BE2C (cell line): ENCODE measurements around the gene WDR54.

Experiments used
- DNase-seq: peaks from one replicate; pipeline ENCODE4 v3.0.0-alpha.2; 2020
- H3K27me3 ChIP-seq: fragments of 250-450 bp; sonication (Bioruptor Pico); 2 replicates; pipeline ENCODE4 v1.5.1; 2020; ENCODE audit warnings: mild to moderate bottlenecking
- H3K36me3 ChIP-seq: fragments of 250-450 bp; sonication (Bioruptor Pico); 2 replicates; pipeline ENCODE4 v1.5.1; 2020; ENCODE audit warnings: mild to moderate bottlenecking
- H3K4me1 ChIP-seq: fragments of 250-450 bp; sonication (Bioruptor Pico); 2 replicates; pipeline ENCODE4 v1.5.1; 2020
- H3K4me3 ChIP-seq: 2 replicates; pipeline ENCODE4 v1.5.1; 2011; ENCODE audit warnings: low read depth, low read length
- H3K9me3 ChIP-seq: fragments of 250-450 bp; sonication (Bioruptor Pico); 2 replicates; pipeline ENCODE4 v1.5.1; 2020
- TF ChIP-seq, protein P1 (sequence below): IDR thresholded peaks from 2 replicates; pipeline ENCODE4 v1.5.1; 2012; ENCODE audit warnings: mild to moderate bottlenecking, low read depth, low read length

The WDR54 gene

DNA sequence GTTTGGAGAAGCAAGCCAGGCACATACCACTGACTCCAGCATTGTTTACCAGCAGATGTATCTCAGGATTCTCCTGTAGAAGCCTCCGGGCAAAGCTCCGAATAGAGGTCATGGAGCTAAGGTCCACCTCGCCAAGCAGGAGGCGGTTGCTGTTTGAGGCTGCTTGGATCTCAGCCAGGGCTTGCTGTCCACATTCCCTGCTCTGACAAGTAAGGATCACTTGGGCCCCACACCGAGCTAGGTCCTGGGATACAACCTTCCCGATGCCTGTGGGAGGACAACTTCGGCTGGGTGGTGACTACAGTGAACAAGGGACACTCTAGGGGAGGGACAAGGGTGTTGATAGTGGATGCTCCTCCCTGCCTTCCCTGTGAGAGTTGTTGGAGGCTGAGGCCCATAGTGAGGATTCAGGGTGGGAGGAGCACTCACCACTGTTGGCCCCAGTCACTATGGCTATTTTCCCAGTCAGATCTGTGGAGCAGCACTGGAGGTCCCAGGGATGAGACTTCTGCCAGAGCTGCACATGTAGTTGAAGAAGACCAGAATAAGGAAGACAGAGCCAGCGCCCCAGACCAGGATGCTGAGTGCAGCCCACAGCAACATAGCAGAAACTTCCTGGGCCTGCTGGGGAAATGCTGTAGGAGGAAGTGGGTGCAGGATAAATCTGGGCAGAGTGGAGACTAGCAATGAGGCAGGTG is 8.4 kb upstream of the WDR54 start:
- no peak for DNase-seq
- Histone ChIP-seq H3K4me3 (no peak overlapping the region), H3K36me3 (no peaks in the 10 kb centered on the region), H3K27me3 (no peaks in the 10 kb centered on the region), H3K9me3 (no peaks in the 10 kb centered on the region), H3K4me1 (no peaks in the 10 kb centered on the region)
- TF ChIP-seq, protein P1, sequence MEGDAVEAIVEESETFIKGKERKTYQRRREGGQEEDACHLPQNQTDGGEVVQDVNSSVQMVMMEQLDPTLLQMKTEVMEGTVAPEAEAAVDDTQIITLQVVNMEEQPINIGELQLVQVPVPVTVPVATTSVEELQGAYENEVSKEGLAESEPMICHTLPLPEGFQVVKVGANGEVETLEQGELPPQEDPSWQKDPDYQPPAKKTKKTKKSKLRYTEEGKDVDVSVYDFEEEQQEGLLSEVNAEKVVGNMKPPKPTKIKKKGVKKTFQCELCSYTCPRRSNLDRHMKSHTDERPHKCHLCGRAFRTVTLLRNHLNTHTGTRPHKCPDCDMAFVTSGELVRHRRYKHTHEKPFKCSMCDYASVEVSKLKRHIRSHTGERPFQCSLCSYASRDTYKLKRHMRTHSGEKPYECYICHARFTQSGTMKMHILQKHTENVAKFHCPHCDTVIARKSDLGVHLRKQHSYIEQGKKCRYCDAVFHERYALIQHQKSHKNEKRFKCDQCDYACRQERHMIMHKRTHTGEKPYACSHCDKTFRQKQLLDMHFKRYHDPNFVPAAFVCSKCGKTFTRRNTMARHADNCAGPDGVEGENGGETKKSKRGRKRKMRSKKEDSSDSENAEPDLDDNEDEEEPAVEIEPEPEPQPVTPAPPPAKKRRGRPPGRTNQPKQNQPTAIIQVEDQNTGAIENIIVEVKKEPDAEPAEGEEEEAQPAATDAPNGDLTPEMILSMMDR: no peak

DNA sequence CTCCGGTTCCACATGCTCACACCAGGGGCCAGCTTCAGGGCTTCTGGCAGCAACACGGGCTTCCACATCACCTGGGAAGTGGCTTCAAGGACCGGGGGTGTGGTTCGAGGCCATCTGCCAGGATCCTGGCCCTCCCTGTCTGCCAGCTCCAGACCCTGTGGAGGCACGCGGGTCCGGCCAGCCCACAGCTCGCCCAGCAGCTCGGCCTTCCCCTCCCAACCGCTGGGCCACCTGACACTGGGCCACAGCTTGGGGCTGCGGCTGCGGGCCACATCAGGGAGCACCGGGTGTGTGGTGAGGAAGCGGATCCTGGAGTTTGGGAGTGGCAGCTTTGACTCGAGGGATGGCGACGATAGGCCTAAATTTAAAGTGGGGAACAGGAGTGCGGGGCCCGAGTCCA is 7.1 kb upstream of the WDR54 start:
- no peaks in the 10 kb centered on the region for H3K36me3 ChIP-seq
- no peaks in the 10 kb centered on the region for H3K9me3 ChIP-seq
- H3K4me1 ChIP-seq: no peaks in the 10 kb centered on the region
- H3K4me3 ChIP-seq: no peak overlapping the region
- DNase-seq: no peak
- H3K27me3 ChIP-seq: no peaks in the 10 kb centered on the region
- TF ChIP-seq, protein P1: no peak

DNA sequence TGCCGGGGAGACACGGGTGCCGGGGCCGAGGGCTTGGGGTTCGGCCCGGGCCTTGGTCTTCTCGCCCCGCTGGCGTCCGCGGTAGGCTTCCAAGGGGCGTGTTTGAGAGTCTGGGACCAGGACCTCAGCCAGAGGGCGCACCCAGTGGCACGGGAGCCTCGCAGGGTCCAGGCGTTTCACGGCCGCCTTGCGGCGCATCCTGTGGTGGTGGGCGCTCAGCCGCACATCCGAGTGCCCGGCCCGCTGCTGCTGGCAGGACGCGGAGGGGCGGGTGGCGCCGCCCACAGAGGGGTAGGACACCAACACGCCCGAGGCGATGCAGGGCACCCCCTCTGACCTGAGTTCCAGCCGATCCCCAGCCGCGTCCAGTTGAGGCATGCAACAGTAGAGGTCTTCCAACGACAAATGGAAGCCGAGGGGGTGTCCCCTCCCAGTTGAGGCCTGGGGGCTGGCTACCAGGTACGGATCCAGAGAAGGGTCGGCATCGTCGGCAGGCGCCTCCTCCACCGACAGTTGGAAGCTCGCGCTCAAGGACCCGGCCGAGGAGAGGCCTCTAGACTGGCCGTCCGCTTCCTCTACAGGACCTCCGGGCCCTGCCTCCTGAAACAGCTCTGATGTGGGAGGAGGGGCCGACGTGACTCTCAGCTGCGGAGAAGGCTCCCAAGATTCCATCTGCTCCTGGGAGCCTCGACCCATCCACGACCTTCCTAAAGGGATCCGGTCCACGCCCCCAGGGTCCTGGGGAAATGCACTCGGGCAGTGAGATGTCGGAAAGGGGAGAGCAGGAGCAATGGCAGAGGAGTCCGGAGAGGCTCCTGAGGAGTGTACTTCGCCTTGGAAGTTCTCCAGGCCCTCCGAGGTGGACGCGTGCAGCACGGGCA is 6.4 kb upstream of the WDR54 start:
- DNase-seq: no peak
- no peaks in the 10 kb centered on the region for H3K4me1 ChIP-seq
- H3K36me3 ChIP-seq: no peaks in the 10 kb centered on the region
- no peaks in the 10 kb centered on the region for H3K9me3 ChIP-seq
- TF ChIP-seq, protein P1: no peak
- no peak overlapping the region for H3K4me3 ChIP-seq
- no peaks in the 10 kb centered on the region for H3K27me3 ChIP-seq

DNA sequence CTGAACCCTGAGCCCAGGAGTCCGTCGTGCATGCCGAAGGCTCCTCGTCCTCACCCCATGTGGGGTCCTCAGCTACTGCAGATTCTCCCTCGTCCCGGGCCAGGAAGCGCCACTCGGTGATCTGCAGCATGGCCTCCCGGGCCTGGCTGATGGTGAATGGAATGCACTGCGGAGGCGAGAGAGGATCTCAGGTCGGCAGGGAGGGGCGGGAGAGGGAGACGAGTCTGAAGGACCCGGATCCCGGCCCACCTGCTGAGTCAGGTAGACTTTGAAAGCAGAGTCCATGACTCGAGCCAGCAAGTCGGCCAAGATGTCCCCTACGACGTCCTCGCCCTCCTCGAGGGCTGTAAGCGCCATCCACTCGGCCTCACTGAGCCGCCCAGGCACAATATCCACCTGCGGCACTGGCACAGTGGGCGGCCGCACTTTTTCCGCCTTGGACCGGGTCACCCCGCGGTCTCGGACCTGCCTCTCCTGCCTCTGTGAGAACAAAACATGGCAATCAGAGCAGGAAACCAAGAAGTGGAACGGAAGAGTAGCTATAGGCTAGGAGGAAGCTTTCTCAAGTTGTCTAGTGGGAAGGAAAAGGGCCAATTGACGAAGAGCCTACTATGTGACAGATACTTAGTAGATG is 5.7 kb upstream of the WDR54 start:
- Histone ChIP-seq H3K9me3 (no peaks in the 10 kb centered on the region), H3K36me3 (no peaks in the 10 kb centered on the region), H3K27me3 (no peaks in the 10 kb centered on the region), H3K4me1 (no peaks in the 10 kb centered on the region), H3K4me3 (no peak overlapping the region)
- no peak for DNase-seq
- TF ChIP-seq, protein P1: no peak

DNA sequence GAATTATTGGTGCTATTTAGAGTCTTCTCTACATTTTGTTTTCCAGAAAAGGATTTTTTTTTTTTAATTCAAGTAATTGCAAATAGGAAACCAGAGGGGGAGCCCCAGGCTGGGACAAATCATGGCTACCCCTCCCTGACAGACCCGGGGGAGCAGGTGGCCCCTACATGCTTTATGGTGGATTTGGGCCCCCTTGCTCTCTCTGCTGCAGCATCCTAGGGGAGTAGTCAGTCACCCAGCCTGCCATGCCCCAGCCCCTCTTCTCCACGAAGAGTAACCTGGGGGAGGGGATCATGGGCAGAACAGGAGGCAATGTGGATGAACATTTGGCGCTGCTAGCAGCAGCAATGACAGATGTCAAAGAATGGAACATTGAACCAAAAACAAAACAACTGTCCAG is 4.8 kb upstream of the WDR54 start:
- TF ChIP-seq, protein P1: no peak
- no peaks in the 10 kb centered on the region for H3K9me3 ChIP-seq
- no peaks in the 10 kb centered on the region for H3K36me3 ChIP-seq
- no peak for DNase-seq
- no peak overlapping the region for H3K4me3 ChIP-seq
- H3K27me3 ChIP-seq: no peaks in the 10 kb centered on the region
- no peaks in the 10 kb centered on the region for H3K4me1 ChIP-seq

DNA sequence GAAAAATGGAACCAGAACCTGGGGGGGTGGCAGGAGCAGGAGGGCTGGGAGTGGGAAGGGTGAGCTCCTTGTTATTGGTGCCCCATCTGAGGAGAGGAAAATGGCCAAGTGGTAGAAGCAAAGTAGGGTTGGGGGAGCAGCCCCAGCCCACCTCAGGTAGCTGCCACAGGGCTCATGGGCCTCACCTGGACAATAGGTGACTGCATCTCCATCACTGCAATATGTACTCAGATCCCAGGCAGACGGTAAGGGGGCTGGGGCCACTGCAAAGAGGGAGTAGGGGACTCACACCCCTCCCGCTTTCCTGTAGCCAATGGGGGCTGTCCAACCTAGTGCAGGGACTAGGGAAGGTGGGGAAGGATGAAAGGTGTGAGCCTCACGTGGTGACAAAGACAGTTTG is 4.3 kb upstream of the WDR54 start:
- Histone ChIP-seq H3K36me3 (no peaks in the 10 kb centered on the region), H3K4me3 (no peak overlapping the region), H3K4me1 (no peaks in the 10 kb centered on the region), H3K9me3 (no peaks in the 10 kb centered on the region), H3K27me3 (no peaks in the 10 kb centered on the region)
- no peak for DNase-seq
- TF ChIP-seq, protein P1: no peak
